ENCODE results near the gene TBX4. TPM values are rescaled to one million over a fixed set of nuclear protein-coding genes. Genes with fewer than 3 reads are reported as not detected.

The TBX4 gene
- polyA plus RNA-seq, 1 donor (not counting 4 experiments of a cell fraction or from before 2014, with no cell fraction given): 0.04 TPM

DNA sequence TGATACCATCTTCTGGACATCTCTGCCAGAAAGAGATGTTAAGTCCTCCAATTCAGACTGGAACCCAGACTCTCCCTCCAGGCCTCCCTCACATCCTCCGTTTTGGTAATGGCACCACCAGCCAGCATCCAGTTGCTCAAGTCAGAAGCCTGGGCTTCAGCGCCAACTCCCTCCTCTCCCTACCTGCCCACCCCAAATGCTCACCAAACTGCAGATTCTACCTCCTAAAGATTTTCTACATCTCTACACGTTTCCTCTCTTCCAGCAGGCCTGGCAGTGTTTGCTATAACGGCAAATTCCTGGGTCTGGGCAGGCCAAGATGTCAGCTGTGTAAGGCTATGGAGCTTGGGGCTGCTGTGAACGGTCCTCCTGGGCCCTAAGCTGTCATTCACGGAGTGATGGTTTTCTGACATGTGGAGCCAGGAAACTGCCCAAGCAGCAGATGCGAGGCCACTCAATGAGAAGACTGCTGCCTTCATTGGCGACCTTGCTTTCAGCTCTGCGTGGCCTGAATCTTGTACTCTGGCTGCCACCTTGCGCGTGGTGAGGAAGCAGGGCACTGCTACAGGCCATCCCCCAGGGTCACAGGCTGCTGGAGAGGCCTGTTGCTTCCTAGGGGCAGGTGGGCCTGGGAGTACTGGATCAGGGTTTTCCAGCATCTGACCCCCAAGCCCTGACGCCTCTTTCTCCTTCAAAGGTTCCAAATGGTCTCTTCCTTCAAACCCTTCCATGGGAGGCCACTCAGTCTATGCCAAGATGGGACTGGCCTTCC lies 37.7 kb downstream of the TBX4 start:
- no peak overlapping the region for H3K4me3 ChIP-seq (ENCODE audit: control insufficient read depth in 2 of 3, extremely low read depth in 1 of 3, insufficient read depth in 2 of 3, low read depth in 1 of 3, low read length in 3 of 3)
- H3K4me1 ChIP-seq (ENCODE audit: control insufficient read depth, extremely low read depth, insufficient read depth, low read length): peaks cover 2% of the 10 kb centered on the region
- H3K27me3 ChIP-seq (ENCODE audit: control insufficient read depth, extremely low read depth, insufficient read depth, low read length): no peaks in the 10 kb centered on the region
- DNase-seq (ENCODE audit: low read depth, low spot score) (no peak), FAIRE-seq (no peak)
- no peak overlapping the region for H3K9ac ChIP-seq (ENCODE audit: control insufficient read depth, extremely low read depth, insufficient read depth, low read length)
- H2AFZ ChIP-seq (ENCODE audit: control insufficient read depth, low read length): no peak overlapping the region
- H3K9me3 ChIP-seq (ENCODE audit: control insufficient read depth, low read depth, low read length): no peaks in the 10 kb centered on the region
- H3K79me2 ChIP-seq (ENCODE audit: control insufficient read depth, insufficient read depth, low read length): no peaks in the 10 kb centered on the region
- no peaks in the 10 kb centered on the region for H3K9me1 ChIP-seq (ENCODE audit: control insufficient read depth, extremely low read depth, insufficient read depth, low read length)
- no peak overlapping the region for H3K4me2 ChIP-seq (ENCODE audit: control insufficient read depth, extremely low read depth, insufficient read depth, low read depth, low read length)
- no peak for TF ChIP-seq CTCF (optimal IDR thresholded peaks at IDR 0.05 in 1 of 3, IDR thresholded peaks at IDR 0.05 in 1 of 3, conservative IDR thresholded peaks at IDR 0.05 in 1 of 3; ENCODE audit: extremely low read depth in 1 of 3, insufficient read depth in 2 of 3, low read length in 3 of 3)
- no peak for TF ChIP-seq EZH2 (IDR thresholded peaks at IDR 0.05; ENCODE audit: low read length)
- no peaks in the 10 kb centered on the region for H4K20me1 ChIP-seq (ENCODE audit: control insufficient read depth, extremely low read depth, insufficient read depth, low read length)
- H3K36me3 ChIP-seq (ENCODE audit: control insufficient read depth in 2 of 2, extremely low read depth in 1 of 2, insufficient read depth in 2 of 2, low read length in 2 of 2): no peaks in the 10 kb centered on the region
- dilution Hi-C loops (cut with MboI; ENCODE audit: extremely low pct_ligation_motif_present, low sequenced_read_pairs): no loop called here
- H3K27ac ChIP-seq (ENCODE audit: control insufficient read depth, insufficient read depth, low read length): no peak overlapping the region

DNA sequence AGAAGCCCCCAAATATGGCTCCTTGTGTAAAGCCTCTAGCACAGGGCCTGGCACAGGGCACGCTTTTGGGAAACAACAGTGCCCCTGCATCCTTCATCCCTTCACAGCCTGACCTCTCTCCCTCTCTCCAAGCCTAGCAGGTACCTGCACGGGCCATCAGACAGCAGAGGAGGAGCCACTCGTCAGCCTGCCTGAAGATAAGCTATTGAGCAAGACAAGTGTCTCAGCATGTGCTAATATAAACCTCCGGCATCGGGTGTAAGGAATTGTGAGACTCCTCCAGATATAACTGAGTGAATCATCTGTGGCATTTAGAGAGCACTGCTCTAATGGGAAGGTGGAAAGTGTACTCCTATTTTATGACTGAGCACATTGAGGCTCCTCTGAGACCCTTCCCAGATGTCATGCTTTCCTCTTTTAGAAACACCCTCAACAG lies 38.3 kb downstream of the TBX4 start:
- H3K4me1 ChIP-seq (ENCODE audit: control insufficient read depth, extremely low read depth, insufficient read depth, low read length): peaks cover under 1% of the 10 kb centered on the region
- no peaks in the 10 kb centered on the region for H3K79me2 ChIP-seq (ENCODE audit: control insufficient read depth, insufficient read depth, low read length)
- H3K9ac ChIP-seq (ENCODE audit: control insufficient read depth, extremely low read depth, insufficient read depth, low read length): no peak overlapping the region
- no peak for FAIRE-seq
- H3K9me3 ChIP-seq (ENCODE audit: control insufficient read depth, low read depth, low read length): no peaks in the 10 kb centered on the region
- H3K27me3 ChIP-seq (ENCODE audit: control insufficient read depth, extremely low read depth, insufficient read depth, low read length): no peaks in the 10 kb centered on the region
- H3K27ac ChIP-seq (ENCODE audit: control insufficient read depth, insufficient read depth, low read length): no peak overlapping the region
- no peak overlapping the region for H3K4me3 ChIP-seq (ENCODE audit: control insufficient read depth in 2 of 3, extremely low read depth in 1 of 3, insufficient read depth in 2 of 3, low read depth in 1 of 3, low read length in 3 of 3)
- no peaks in the 10 kb centered on the region for H3K36me3 ChIP-seq (ENCODE audit: control insufficient read depth in 2 of 2, extremely low read depth in 1 of 2, insufficient read depth in 2 of 2, low read length in 2 of 2)
- no peaks in the 10 kb centered on the region for H3K9me1 ChIP-seq (ENCODE audit: control insufficient read depth, extremely low read depth, insufficient read depth, low read length)
- no peak for TF ChIP-seq EZH2 (IDR thresholded peaks at IDR 0.05; ENCODE audit: low read length)
- no peak for TF ChIP-seq CTCF (optimal IDR thresholded peaks at IDR 0.05 in 1 of 3, IDR thresholded peaks at IDR 0.05 in 1 of 3, conservative IDR thresholded peaks at IDR 0.05 in 1 of 3; ENCODE audit: extremely low read depth in 1 of 3, insufficient read depth in 2 of 3, low read length in 3 of 3)
- dilution Hi-C loops (cut with MboI; ENCODE audit: extremely low pct_ligation_motif_present, low sequenced_read_pairs): no loop called here
- no peak for DNase-seq (ENCODE audit: low read depth, low spot score)
- no peak overlapping the region for H2AFZ ChIP-seq (ENCODE audit: control insufficient read depth, low read length)
- H4K20me1 ChIP-seq (ENCODE audit: control insufficient read depth, extremely low read depth, insufficient read depth, low read length): no peaks in the 10 kb centered on the region
- H3K4me2 ChIP-seq (ENCODE audit: control insufficient read depth, extremely low read depth, insufficient read depth, low read depth, low read length): no peak overlapping the region
